ENCODE measurements around the gene SPACA6. TPM values are rescaled to one million over a fixed set of nuclear protein-coding genes. Genes with fewer than 3 reads are reported as not detected.

Gene SPACA6
- total and polyA plus RNA-seq, 8 donors = 1.2 to 151 (median 9.6) TPM

DNA sequence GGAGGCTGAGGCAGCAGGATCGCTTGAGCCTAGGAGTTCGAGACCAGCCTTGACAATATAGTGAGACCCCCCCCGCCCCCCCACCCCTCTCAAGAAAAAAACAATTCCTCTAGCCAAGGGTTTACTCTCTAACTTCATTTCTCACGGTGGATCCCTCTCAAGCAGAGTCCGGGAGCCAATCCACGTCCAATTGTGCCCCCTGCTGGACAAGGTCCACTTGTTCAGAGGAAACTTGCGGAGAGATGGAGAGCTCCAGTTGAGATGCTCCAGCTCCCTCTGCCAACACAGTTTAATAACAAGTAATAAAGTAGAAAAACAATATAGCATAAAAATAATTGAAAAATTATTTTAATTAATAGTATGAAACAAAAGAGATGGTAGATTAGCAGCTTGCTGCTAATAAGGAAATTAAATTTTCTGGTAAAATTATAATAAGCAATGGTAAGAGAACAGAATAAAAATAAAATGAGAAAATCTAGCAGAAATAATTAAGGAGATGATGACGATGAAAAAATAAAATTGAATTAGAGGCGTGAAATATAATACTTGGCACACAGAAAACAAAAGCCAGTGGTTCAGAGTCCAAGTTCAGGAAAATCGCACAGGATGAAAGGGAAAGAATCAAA lies 32.0 kb upstream of the SPACA6 start:
- WGBS, 5 donors = 8 to 17% (median 10%) methylated on average over 9 to 10 of the region's 10 CpGs

DNA sequence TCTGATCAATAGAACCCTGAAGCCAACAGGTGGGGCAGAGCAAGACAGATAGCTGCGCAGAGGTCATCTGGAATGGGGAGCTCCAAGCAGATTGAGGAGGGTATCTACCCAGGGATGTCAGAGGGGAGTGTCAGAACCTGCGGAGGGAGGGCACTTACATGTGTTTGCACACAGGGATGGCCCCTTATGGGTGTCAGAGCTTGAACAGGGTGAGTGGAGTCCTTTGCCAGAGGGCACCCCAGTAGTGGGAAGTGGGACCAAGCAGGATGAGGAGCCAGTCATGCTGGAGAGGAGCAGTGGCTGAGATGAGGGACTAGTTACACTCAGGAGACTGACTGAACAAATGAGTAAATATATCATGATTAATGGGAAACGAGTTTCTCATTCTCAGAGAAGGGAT lies 29.5 kb upstream of the SPACA6 start:
- DNase-seq = no peak
- no peaks in the 10 kb centered on the region for H3K4me1 ChIP-seq
- 46 to 74% (median 54%) methylated on average over 3 of the region's 3 CpGs for WGBS, 5 donors

More for the DNA sequence above, 32.0 kb upstream of the SPACA6 start:
- Histone ChIP-seq H3K36me3 (no peaks in the 10 kb centered on the region), H3K27ac (no peak overlapping the region), H3K4me3 (no peak overlapping the region), H3K4me1 (peaks cover 0 to 8% (median 6%) of the 10 kb centered on the region in 4 donors), H3K27me3 (peaks cover 0 to 38% (median 12%) of the 10 kb centered on the region in 3 donors), H3K9me3 (peaks cover 0 to 9% (median 6%) of the 10 kb centered on the region in 4 donors)
- intact Hi-C loops (cut with DNase I; ENCODE audit: low total_unique reads) = no loop called here
- peak; percentile 65 to 91 for DNase-seq
- TF ChIP-seq POLR2AphosphoS5 (IDR thresholded peaks at IDR 0.05) = no peak
- TF ChIP-seq, protein P1, sequence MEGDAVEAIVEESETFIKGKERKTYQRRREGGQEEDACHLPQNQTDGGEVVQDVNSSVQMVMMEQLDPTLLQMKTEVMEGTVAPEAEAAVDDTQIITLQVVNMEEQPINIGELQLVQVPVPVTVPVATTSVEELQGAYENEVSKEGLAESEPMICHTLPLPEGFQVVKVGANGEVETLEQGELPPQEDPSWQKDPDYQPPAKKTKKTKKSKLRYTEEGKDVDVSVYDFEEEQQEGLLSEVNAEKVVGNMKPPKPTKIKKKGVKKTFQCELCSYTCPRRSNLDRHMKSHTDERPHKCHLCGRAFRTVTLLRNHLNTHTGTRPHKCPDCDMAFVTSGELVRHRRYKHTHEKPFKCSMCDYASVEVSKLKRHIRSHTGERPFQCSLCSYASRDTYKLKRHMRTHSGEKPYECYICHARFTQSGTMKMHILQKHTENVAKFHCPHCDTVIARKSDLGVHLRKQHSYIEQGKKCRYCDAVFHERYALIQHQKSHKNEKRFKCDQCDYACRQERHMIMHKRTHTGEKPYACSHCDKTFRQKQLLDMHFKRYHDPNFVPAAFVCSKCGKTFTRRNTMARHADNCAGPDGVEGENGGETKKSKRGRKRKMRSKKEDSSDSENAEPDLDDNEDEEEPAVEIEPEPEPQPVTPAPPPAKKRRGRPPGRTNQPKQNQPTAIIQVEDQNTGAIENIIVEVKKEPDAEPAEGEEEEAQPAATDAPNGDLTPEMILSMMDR (IDR thresholded peaks at IDR 0.05) = peak in 4 of 7 experiments; percentile 24 to 44 (median 36)
- no peak for TF ChIP-seq EP300 (IDR thresholded peaks at IDR 0.05)
- no peak for TF ChIP-seq POLR2A (IDR thresholded peaks at IDR 0.05)

DNA sequence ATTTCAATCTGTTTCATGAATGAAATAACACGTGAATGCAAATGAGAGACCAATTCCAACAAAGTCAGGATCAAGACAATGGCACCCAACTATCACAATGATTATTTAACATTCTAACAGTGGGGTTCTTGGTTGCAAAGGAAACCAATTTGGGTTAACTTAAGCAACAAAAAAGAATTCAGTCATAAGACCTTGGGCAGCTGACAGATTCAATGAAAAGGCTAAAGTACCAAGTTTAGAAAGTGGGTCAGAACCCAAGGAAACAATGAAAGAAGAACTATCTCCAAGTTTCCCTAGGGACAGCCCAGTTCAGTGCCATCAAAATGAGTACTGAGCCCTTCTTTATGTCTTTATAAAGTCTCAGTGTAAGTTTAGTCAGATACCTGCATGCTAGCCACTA lies 29.0 kb upstream of the SPACA6 start:
- no peak overlapping the region for H3K27ac ChIP-seq
- WGBS, 5 donors = 16 to 23% (median 22%) methylated on average over 1 of the region's 1 CpG
- DNase-seq = no peak
- TF ChIP-seq POLR2A (IDR thresholded peaks at IDR 0.05) (no peak), POLR2AphosphoS5 (IDR thresholded peaks at IDR 0.05) (no peak), EP300 (IDR thresholded peaks at IDR 0.05) (no peak)
- TF ChIP-seq, protein P1 (IDR thresholded peaks at IDR 0.05) = no peak
- intact Hi-C loops (cut with DNase I; ENCODE audit: low total_unique reads) = no loop called here
- H3K27me3 ChIP-seq = peaks cover 0 to 50% (median 12%) of the 10 kb centered on the region in 3 donors
- H3K4me3 ChIP-seq = no peak overlapping the region
- H3K9me3 ChIP-seq = peaks cover 0 to 9% (median 6%) of the 10 kb centered on the region in 4 donors
- H3K4me1 ChIP-seq = no peaks in the 10 kb centered on the region
- H3K36me3 ChIP-seq = no peaks in the 10 kb centered on the region

More for the DNA sequence above, 29.5 kb upstream of the SPACA6 start:
- TF ChIP-seq EP300 (IDR thresholded peaks at IDR 0.05) = no peak
- TF ChIP-seq POLR2A (IDR thresholded peaks at IDR 0.05) = no peak
- TF ChIP-seq, protein P1 (IDR thresholded peaks at IDR 0.05) = no peak
- no peak for TF ChIP-seq POLR2AphosphoS5 (IDR thresholded peaks at IDR 0.05)
- Histone ChIP-seq H3K27me3 (peaks cover 0 to 50% (median 12%) of the 10 kb centered on the region in 3 donors), H3K4me3 (no peak overlapping the region), H3K27ac (no peak overlapping the region), H3K36me3 (no peaks in the 10 kb centered on the region), H3K9me3 (peaks cover 0 to 9% (median 6%) of the 10 kb centered on the region in 4 donors)
- intact Hi-C loops (cut with DNase I; ENCODE audit: low total_unique reads) = no loop called here

DNA sequence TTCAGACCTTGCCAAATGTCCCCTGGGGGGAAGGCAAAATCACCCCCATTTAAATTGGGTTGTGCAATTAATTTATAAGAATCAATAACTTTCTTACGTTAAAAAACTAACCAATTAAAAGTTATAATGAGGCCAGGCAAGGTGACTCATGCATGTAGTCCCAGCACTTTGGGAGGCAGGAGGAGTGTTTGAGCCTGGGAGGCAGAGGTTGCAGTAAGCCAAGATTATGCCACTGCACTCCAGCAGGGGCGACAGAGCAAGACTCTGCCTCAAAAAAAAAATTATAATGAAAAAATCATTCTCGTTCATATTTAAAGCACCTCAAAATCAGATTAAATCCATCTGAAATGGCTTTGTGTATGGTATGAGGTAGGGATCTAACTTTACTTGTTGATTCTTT lies 28.1 kb upstream of the SPACA6 start:
- Histone ChIP-seq H3K27ac (no peak overlapping the region), H3K4me3 (no peak overlapping the region), H3K36me3 (no peaks in the 10 kb centered on the region), H3K4me1 (no peaks in the 10 kb centered on the region), H3K9me3 (peaks cover 0 to 9% (median 6%) of the 10 kb centered on the region in 4 donors), H3K27me3 (peaks cover 0 to 50% (median 12%) of the 10 kb centered on the region in 3 donors)
- TF ChIP-seq, protein P1 (IDR thresholded peaks at IDR 0.05) = no peak
- TF ChIP-seq POLR2A (IDR thresholded peaks at IDR 0.05) = no peak
- no peak for DNase-seq
- 52 to 61% (median 60%) methylated on average over 3 of the region's 3 CpGs for WGBS, 5 donors
- intact Hi-C loops (cut with DNase I; ENCODE audit: low total_unique reads) = no loop called here

Data from stomach (tissue), 9 donors.